ENCODE results near the gene MCRIP1. TPM values are rescaled to one million over a fixed set of nuclear protein-coding genes. Genes with fewer than 3 reads are reported as not detected.

Gene MCRIP1
- total and polyA plus RNA-seq, 9 of the 15 experiments (the other 6 are each of a cell fraction or from before 2014, with no cell fraction given): 0.39 to 35.8 (median 9.7) TPM

DNA sequence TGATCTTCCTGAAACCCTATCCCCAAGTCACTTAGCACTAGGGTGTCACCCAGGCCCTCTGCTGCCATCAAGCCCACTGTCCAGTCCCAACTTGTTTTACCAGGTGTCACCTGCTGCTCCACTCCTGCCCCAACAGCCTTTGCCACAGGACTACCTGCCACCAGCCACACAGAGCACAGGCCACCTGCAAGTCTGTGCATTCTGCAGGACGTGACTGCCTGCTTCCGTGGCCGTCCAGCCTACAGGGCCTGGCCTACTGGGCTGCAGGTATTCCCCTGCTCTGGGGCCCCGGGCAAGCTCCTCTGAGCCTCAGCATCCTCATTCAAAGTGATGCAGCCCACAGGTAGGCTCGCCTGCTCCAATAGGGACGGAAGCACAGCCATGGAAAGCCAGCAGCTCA, 3.2 kb downstream of the MCRIP1 start (continued):
- TF ChIP-seq, protein P1, sequence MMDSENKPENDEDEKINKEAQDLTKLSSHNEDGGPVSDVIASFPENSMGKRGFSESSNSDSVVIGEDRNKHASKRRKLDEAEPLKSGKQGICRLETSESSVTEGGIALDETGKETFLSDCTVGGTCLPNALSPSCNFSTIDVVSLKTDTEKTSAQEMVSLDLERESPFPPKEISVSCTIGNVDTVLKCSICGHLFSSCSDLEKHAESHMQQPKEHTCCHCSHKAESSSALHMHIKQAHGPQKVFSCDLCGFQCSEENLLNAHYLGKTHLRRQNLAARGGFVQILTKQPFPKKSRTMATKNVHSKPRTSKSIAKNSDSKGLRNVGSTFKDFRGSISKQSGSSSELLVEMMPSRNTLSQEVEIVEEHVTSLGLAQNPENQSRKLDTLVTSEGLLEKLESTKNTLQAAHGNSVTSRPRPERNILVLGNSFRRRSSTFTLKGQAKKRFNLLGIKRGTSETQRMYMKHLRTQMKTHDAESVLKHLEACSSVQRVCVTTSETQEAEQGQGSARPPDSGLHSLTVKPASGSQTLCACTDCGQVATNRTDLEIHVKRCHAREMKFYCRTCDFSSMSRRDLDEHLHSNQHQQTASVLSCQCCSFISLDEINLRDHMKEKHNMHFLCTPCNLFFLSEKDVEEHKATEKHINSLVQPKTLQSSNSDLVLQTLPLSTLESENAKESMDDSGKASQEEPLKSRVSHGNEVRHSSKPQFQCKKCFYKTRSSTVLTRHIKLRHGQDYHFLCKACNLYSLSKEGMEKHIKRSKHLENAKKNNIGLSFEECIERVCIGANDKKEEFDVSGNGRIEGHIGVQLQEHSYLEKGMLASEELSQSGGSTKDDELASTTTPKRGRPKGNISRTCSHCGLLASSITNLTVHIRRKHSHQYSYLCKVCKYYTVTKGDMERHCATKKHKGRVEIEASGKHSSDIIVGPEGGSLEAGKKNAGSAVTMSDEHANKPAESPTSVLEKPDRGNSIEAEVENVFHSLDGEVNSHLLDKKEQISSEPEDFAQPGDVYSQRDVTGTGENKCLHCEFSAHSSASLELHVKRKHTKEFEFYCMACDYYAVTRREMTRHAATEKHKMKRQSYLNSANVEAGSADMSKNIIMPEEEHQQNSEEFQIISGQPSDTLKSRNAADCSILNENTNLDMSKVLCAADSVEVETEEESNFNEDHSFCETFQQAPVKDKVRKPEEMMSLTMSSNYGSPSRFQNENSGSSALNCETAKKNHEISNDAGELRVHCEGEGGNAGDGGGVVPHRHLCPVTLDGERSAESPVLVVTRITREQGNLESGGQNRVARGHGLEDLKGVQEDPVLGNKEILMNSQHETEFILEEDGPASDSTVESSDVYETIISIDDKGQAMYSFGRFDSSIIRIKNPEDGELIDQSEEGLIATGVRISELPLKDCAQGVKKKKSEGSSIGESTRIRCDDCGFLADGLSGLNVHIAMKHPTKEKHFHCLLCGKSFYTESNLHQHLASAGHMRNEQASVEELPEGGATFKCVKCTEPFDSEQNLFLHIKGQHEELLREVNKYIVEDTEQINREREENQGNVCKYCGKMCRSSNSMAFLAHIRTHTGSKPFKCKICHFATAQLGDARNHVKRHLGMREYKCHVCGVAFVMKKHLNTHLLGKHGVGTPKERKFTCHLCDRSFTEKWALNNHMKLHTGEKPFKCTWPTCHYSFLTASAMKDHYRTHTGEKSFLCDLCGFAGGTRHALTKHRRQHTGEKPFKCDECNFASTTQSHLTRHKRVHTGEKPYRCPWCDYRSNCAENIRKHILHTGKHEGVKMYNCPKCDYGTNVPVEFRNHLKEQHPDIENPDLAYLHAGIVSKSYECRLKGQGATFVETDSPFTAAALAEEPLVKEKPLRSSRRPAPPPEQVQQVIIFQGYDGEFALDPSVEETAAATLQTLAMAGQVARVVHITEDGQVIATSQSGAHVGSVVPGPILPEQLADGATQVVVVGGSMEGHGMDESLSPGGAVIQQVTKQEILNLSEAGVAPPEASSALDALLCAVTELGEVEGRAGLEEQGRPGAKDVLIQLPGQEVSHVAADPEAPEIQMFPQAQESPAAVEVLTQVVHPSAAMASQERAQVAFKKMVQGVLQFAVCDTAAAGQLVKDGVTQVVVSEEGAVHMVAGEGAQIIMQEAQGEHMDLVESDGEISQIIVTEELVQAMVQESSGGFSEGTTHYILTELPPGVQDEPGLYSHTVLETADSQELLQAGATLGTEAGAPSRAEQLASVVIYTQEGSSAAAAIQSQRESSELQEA (IDR thresholded peaks at IDR 0.05; ENCODE audit: low read depth): no peak
- TF ChIP-seq ZBTB2 (IDR thresholded peaks at IDR 0.05) (no peak), PCBP1 (IDR thresholded peaks at IDR 0.05; ENCODE audit: low read depth, low read length, poor library complexity, severe bottlenecking) (no peak), RBM17 (IDR thresholded peaks at IDR 0.05; ENCODE audit: borderline replicate concordance, low read depth, low read length) (no peak), PHB (CRISPR knock-in tag; IDR thresholded peaks at IDR 0.05) (no peak), CEBPG (CRISPR knock-in tag; IDR thresholded peaks at IDR 0.05) (no peak), CEBPG (tag; conservative IDR thresholded peaks at IDR 0.05 in 1 of 2, IDR thresholded peaks at IDR 0.05 in 1 of 2) (no peak), E2F6 (IDR thresholded peaks at IDR 0.05; ENCODE audit: borderline replicate concordance in 1 of 2, extremely low read depth in 1 of 2, insufficient read depth in 1 of 2, insufficient read length in 1 of 2, low read depth in 1 of 2, low read length in 1 of 2, poor library complexity in 1 of 2, severe bottlenecking in 1 of 2) (no peak), ZNF347 (CRISPR knock-in tag; IDR thresholded peaks at IDR 0.05; ENCODE audit: low read depth) (no peak)

All from K562 (cell line).